ENCODE measurements around the gene PCBD2.
A peak's percentile ranks its signal among the peaks of the same experiment; 100 is the strongest.
"Not testable (repeated sequence)": the region's sequence is repeated elsewhere in the genome, so short reads cannot be mapped to it uniquely, and the experiment has no call there.

The PCBD2 gene

DNA sequence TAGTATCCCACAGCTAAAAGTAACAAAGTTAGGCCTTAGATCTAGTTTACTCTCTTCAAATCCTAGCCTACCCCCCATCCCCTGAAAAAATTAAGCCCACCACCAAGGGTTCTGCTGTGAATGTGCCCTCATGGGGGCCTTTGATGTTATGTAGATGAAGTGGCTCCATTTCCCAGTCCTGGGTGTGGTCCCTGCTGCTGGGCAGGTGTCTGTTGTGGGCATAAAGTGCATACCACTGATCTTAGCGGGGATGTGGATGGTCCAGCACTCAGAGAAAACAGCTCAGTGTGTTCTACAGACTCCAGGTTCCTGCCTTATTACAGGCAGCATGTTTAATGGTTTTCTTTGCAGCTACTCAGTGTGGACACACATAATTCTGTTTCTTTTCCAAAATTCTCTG, 1.9 kb downstream of the PCBD2 start:
- DNase-seq (ENCODE audit: low spot score), result peak; percentile 92

- DNase-seq (ENCODE audit: low spot score), result not testable (repeated sequence)
Observed at GRCh38 chr5:134910752-134911151, 5.8 kb downstream of the PCBD2 start.

GRCh38 chr5:134911285-134912206, 6.6 kb downstream of the PCBD2 start:
- no peak for DNase-seq (ENCODE audit: low spot score)

GRCh38 chr5:134913254-134913653, 8.3 kb downstream of the PCBD2 start:
- no peak for DNase-seq (ENCODE audit: low spot score)

DNA sequence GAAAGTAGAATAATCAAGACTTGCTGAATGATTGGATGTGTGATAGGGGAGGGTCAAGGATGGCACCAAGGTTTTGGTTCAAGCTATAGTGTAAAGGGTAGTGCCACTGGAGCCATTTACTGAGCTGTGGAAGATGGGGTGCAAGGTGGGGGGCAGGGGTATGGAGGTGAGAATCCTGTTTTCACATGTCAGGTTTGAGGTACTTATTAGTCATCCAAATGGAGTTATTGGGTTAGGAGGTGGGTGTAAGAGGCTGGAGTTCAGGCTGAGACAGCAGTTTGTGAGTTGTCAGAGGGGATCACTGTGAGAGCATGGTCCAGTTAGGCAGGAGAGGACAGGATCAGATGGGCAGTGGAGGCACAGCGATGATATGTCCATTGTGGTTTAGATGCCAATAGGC, 8.9 kb downstream of the PCBD2 start:
- DNase-seq (ENCODE audit: low spot score), result no peak

DNA sequence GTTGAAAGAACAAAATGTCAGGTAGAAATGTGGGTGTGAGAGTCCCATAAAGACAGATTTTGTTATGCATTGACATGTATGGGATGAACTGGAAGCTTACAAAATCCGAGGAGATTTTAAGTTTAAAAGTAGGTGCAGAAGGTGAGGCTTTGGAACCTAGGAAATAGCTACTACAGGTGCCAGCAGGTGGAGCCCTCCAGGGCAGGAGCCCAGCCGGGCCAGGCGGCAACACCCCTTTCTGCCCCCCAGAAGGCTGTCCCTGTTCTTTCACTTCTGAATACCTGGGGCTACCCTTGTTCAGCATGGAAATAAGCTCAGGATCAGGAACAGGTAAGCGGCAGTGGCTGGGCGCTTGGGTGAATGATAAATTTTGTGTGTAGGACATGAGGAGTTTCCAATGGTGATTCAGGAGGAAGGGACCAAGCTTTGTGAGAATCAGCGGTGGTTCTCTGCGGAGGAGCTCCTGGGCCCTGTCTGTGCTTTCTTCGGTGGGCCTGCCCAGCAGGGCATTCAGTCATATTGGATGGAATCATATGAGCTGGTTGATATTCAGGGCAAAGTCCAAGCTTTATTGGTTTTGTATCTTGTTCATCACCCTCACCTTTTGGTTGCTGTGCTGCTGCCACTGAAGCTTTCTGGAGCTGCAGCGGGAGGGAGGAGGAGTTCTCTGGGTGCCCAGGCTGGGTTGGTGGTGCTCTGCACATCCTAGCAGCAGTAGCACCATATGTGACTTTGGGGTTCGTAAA, 12.3 kb downstream of the PCBD2 start:
- DNase-seq (ENCODE audit: low spot score), result peak; percentile 26

DNA sequence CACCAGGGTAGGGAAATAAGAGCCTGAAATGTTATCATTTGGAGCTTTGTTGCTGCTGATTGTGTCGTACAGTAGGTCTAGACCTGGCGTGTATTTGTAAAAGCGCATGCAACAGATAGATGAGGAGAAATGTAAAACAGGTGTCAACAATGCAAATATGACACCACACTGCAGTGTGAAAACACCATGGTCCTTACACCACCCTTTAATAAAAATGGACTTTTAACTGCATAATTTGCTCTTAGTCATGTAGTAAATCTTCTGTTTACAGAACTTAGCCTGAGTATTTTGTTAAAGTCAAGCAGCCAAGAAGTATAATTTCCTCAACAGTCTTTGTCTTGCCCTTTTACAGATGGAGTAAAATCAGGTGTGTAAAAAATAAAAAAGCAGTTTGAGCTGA, 13.9 kb downstream of the PCBD2 start:
- DNase-seq (ENCODE audit: low spot score), result no peak

DNA sequence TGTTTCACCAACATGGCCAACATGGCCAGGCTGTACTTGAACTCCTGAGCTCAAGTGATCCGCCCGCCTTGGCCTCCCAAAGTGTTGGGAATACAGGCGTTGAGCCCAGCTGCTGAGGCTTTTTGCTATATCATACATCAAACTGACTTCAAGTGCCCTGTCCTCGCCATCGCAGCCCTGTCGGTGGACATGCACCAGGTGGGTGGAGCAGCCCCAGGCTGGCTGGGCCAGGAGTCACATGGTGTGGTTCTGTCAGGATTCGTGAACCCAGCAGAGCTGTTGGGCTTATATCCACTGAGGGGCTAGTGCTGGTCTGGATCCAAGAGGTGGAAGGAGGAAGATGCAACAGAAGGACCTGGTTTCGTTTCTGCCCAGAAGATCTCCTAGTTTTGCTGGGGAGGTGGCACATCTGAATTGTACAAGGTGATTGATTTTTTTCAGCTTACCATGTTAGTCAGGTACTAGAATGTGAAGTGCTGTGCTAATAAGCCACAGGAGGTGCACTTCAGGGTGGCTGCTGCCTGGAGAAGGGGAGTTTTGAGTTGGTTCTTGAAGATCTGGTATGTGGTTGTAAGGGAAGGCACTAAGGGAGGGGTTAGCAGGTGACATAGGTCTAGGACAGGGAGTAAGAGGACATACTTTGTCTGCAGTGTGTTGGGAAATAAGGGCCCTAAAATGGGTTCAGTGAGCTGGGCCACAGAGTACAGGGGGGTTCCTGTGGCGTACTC, 16.1 kb downstream of the PCBD2 start:
- no peak for DNase-seq (ENCODE audit: low spot score)

DNA sequence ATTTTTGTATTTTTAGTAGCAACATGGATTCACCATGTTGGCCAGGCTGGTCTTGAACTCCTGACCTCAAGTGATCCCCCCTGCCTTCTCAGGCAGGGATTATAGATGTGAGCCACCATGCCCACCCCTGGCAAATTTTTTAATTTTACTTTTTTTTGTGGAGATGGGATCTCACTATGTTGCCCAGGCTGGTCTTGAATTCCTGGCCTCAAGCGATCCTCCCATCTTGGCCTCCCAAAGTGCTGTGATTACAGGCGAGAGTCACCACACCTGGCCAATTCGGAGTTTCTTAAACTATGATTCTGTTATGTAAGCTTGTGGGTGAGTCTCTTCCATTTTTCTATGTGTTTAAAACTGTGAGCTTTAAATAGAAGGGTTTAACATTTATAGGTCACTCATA, 27.6 kb downstream of the PCBD2 start:
- DNase-seq (ENCODE audit: low spot score), result no peak

GRCh38 chr5:134934202-134934601, 29.3 kb downstream of the PCBD2 start:
- DNase-seq (ENCODE audit: low spot score), result no peak

GRCh38 chr5:134935711-134936602, 31.0 kb downstream of the PCBD2 start:
- no peak for DNase-seq (ENCODE audit: low spot score)

- DNase-seq (ENCODE audit: low spot score), result no peak
Observed at GRCh38 chr5:134937526-134937925, 32.6 kb downstream of the PCBD2 start.

DNA sequence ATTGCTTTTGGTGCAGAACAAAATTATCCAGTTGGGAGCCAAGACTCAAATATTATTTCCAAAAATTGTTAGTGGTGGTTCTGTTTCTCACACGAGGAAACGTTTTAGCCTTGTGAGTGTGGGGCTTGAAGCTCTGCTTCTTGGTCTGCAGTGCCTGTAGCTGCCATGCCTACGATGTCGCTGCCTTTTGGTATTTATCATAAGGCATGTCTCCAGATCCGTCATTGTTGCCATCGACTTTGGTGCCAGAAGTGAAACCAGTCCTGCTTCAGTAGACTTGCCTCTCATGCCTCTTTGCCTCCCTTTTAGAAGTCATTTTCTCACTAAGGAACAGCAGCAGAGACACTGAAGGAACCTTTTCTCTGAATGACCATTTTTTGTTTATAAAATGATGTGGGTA, 33.1 kb downstream of the PCBD2 start:
- DNase-seq (ENCODE audit: low spot score), result no peak

- DNase-seq (ENCODE audit: low spot score), result no peak
Observed at GRCh38 chr5:134939500-134939899, 34.6 kb downstream of the PCBD2 start.

DNA sequence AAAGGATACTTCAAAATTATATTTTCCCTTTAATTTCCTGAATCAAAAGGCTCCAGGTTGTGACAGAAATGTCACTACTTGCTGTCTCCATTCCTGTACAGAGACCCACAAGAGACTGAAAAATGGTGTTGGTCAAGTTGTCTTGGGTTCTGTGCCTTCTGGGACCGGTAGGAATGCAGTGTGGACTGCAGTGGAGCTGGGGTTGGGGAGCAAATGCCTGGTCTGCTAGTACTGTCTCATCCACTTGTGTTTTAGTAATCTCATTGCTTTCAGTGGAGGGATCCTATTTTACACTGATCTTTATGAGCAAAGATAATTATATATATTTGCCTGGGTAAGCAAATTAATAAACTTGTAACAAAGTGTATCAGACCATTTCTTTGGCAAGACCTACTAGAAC, 38.6 kb downstream of the PCBD2 start:
- DNase-seq (ENCODE audit: low spot score), result no peak

DNA sequence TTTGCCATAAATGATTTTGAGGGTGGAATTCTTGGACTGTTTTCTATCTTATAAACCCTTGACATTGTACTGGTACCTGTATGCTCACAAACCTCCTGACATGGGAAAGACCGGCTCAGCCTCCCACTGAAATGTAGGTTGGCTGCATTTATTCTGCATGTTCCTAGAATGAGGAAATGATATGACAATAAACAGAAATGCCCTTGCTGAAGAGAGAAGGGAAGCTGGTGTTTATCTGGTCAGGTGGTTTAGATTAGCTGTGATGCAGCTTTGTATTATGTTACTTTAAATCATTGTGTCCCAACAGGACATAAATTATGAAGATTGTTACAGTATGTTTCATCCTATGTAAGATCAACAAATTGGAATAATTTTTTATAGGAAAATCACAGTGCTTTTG, 39.7 kb downstream of the PCBD2 start:
- no peak for DNase-seq (ENCODE audit: low spot score)

DNA sequence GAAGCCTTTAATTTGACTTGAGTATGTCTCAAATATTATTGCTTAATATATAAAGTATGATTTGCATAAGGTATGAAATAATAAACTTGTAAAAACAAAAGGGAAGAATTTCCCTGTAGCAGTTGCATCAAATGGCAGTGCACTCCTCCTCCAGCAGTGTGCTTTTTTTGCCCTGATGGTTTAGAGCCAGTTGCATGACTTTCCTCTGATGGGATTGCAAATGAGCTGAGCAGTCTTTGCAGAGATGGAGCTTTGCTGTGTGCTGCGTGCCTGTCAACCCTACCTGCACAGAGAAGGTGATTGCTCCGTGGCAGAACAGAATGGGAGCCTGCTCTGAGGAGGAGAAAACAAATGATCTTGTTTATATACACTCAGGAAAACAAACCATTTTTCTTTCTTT, 40.1 kb downstream of the PCBD2 start:
- no peak for DNase-seq (ENCODE audit: low spot score)

DNA sequence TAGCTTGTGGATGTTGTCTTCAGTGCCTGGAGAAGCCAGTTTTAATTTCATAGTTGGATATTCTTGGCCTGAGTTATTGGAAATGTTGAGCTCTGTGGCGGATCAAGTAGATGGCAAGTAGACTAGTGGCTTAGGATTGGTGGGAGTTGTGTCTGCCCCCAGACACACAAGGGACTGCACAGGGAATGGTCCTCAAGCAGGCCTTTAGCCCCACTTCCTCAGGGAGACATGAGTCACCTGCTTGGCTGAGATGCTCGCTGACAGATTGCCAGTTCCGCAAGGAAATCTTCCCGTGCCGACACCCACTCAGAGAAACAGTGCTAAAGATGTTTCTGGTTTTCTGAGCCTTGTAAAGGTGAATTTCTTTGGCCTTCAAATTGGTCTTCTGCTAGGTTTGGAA, 44.0 kb downstream of the PCBD2 start:
- DNase-seq (ENCODE audit: low spot score), result no peak

- DNase-seq (ENCODE audit: low spot score), result no peak
Observed at GRCh38 chr5:134949316-134949715, 44.4 kb downstream of the PCBD2 start.

DNA sequence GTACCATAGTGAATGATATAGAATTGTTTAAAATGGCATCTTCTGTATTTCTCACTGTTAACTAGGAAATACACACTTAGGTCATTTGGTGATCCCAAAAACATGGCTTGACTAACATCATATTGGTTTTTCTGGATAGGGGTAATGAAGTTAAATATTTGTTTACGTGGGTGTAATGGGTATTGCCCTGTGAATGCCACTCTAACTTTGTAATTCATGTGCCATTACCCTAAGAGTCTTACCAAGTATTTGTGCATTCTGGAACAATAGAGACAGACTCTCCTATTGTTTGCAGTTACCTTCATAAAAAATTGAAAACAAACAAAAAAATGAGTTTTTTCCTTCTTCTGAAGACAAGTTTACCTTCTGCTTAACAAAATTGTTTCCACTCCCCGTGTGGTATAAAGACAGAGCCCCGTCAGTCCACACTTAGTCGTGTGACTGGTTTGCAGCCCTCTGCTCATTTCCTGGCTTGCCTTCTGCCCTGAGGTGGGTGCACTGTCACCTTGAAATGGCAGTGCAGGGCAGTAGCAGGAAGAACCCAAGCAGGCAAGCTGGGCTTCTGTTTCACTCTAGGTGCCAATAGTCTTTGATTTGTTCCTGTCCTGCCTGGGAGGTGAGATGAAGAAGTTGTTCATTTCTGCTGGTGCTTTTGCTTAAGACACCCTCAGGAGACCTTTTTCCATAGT, 53.1 kb downstream of the PCBD2 start:
- DNase-seq (ENCODE audit: low spot score), result no peak

DNA sequence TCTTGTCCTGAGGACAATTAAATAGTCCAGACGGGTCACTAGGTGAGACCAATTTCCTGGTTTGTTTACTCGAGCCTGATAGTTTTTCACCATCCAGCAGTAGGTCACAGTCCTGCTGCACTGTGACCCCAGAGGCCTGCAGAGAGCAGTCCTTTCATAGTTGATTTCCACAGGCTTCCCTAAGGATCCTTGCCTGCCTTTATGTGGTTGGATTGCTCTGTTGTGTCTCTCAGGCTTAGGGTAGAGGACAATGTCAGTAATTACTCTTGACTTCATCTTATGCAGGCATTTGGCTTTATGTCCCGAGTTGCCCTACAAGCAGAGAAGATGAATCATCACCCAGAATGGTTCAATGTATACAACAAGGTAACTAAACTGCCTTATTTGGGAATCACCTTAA, 53.8 kb downstream of the PCBD2 start:
- peak; percentile 33 for DNase-seq (ENCODE audit: low spot score)

Measured in SW480 (cell line).